Stimulated activated CD8-positive, alpha-beta memory T cell treated with anti-CD3 and anti-CD28 coated beads, Interleukin-2, amount 100 ng/mL, for 48 hours (primary cell): ENCODE measurements around the gene MT1M.
"Not testable (repeated sequence)": the region's sequence is repeated elsewhere in the genome, so short reads cannot be mapped to it uniquely, and the experiment has no call there.

Source experiments
- DNase-seq, 2 donors: peaks; one replicate each; pipeline ENCODE4 v3.0.0-alpha.2; 2020; ENCODE audit warnings: low read depth in 2 of 2

Gene MT1M

GRCh38 chr16:56608876-56609462, 23.5 kb upstream of the MT1M start:
- no peak for DNase-seq

GRCh38 chr16:56609463-56609921, 23.0 kb upstream of the MT1M start:
- DNase-seq, result peak in 1 of 2 donors; percentile 60

DNA sequence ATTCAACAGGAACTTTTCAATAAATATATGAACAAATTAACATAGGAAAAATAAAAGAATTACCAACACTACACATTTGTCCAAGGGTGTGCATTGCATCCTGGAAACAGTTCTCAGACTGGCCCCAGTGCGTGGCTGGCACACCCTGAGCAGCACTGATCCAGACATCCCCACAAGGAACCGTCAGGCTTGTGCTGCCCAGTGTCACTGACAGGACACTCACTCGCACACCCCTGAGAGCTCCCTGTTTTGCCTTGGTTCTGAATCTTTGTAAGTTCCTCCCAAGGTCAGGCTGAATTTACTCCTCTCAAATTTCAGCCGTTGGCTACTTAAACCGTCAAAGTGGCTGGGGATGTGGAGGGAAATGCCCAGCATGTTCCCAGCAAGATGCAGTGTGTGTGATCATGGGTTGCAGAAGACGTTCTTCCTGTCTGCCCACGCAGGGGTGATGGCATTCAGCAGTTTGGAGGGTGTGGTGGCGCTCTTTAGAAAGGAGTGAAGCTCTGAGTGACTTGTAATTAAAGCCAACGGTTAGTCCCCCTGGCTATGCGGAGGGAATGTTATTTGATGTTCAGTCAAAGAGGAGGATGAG, 22.3 kb upstream of the MT1M start:
- peak; percentile 61 to 75 for DNase-seq

DNA sequence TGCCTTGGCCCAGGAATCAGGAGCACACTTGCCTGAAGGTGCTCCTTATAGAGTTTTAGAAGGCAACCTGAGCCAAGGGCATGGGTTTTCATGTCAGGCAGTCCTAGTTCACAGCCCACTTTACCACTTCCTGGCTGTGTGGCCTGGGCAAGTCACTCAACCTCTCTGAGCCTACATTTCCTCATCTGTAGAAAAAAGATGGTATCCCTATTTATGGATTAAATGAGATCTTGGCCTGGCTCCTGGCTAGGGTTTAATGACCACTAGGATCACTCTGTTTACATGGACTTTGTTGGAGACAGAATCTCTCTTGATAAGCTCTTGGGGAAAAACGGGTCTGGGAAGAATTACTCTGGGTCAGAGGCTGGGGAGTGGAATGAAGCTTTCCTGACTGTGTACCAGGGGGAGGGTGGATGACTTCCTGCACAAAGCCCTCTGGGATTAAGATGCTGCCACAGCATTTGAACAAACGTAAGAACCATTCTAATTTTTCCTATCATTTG, 21.8 kb upstream of the MT1M start:
- no peak for DNase-seq

GRCh38 chr16:56611281-56611833, 21.1 kb upstream of the MT1M start:
- no peak for DNase-seq

GRCh38 chr16:56613706-56614105, 18.8 kb upstream of the MT1M start:
- DNase-seq, result no peak

GRCh38 chr16:56614549-56614991, 17.9 kb upstream of the MT1M start:
- DNase-seq, result no peak

GRCh38 chr16:56615353-56615752, 17.1 kb upstream of the MT1M start:
- DNase-seq, result no peak

GRCh38 chr16:56616608-56617211, 15.7 kb upstream of the MT1M start:
- no peak for DNase-seq

GRCh38 chr16:56617212-56618085, 15.0 kb upstream of the MT1M start:
- peak; percentile 47 to 66 for DNase-seq

DNA sequence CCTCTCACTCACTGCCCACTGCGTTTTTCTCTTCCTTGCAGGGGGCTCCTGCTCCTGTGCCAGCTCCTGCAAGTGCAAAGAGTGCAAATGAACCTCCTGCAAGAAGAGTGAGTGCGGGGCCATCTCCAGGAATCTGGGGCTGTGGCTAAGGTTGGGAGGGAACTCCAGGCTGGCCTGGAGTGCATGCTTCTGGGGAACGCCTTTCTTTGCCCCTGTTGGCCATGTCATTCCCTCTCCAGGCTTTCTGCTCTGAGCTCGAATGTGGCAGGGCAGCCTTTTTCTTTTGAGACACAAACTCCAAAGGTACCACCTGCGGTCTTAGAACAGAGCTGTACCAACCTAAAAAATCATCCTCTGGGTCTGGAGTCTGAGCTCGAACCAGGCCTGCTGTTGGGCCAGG, 14.3 kb upstream of the MT1M start:
- no peak for DNase-seq

GRCh38 chr16:56620339-56620897, 12.0 kb upstream of the MT1M start:
- DNase-seq, result no peak

DNA sequence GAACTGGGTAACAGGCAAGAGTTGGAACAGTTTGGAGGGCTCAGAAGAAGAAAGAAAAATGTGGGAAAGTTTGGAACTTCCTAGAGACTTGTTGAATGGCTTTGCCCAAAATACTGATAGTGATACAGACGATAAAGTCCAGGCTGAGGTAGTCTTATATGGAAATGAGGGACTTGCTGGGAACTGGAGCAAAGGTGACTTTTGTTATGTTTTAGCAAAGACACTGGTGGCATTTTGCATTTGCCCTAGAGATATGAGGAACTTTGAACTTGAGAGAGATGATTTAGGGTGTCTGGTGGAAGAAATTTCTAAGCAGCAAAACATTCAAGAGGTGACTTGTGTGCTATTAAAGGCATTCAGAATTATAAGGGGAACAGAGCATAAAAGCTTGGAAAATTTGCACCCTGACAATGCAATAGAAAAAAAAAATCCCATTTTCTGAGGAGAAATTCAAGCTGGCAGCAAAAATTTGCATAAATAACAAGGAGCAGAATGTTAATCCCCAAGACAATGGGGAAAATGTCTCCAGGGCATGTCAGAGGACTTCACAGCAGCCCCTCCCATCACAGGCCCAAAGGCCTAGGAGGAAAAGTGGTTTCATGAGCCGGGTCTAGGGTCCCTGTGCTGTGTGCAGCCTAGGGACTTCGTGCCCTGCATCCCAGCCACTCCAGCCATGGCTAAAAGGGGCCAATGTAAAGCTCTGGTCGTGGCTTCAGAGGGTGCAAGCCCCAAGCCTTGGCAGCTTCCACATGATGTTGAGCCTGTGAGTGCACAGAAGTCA, 10.6 kb upstream of the MT1M start:
- DNase-seq, result not testable (repeated sequence)

DNA sequence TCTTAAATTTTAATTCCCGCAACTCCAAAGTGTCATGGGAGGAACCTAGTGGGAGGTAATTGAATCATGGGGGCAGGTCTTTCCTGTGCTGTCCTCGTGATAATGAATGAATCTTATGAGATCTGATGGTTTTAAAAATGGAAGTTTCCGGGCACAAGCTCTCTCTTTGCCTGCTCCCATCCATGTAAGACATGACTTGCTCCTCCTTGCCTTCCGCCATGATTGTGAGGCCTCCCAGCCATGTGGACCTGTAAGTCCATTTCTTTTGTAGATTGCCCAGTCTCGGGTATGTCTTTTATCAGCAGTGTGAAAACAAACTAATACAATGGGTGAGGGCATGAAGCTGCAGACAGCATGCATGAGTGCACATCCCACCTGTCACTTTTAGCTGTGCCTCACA, 9.3 kb upstream of the MT1M start:
- DNase-seq, result not testable (repeated sequence)

DNA sequence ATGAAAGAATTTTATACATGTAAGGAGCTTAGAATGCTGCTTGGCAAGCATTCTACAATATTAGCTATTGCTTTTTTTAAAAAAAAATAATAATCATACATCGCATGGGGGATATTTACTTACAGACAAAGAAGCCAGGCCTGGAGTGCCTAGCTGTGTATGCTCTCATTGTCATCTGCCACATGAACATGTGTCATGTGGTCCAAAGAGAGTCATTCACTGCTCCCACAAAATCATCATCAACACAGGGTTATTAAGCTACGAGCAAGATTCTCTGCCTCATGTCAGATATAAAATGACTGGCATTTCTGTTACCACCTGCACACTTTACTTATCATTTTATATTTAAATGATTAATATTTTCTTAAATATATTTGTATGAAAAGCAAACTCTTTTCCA, 8.8 kb upstream of the MT1M start:
- DNase-seq, result no peak

DNA sequence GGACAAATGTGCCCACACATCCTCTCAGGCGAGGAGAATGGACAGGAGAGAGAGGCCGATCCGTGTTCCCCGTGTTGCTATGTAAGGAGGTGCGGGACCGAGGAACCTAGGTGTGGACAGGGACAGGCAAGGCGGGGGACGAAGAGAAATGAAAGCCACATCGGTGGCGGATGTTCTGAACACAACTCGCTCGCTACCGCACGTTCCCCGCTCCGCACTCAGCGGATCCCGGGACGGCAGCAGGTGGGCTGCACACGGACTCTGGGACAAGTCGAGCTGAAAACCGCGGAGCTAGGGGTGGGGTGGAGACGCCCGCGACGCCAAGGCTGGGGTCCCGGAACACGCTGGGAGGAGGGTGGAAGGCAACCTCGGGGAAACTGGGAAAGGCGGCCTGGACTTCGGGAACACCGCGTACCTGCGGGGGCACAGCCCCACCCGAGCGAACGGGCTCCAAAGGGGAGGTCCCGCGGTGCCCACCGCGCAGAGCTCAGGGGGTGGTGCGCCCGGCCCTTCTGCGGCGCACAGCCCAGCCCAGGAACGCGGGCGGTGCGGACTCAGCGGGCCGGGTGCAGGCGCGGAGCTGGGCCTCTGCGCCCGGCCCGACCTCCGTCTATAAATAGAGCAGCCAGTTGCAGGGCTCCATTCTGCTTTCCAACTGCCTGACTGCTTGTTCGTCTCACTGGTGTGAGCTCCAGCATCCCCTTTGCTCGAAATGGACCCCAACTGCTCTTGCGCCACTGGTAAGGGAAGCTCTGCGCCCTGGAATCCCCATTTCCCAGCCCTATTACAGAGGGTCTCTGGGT, 7.1 kb upstream of the MT1M start, which contains the start of gene MT1E:
Gene MT1E, plus strand, starts transcription at position 642 of the 803 bp plus-strand sequence. Its CDS starts 71 bp downstream, at position 713.
- DNase-seq, result peak; percentile 71

GRCh38 chr16:56625943-56626654, 6.4 kb upstream of the MT1M start:
- no peak for DNase-seq

DNA sequence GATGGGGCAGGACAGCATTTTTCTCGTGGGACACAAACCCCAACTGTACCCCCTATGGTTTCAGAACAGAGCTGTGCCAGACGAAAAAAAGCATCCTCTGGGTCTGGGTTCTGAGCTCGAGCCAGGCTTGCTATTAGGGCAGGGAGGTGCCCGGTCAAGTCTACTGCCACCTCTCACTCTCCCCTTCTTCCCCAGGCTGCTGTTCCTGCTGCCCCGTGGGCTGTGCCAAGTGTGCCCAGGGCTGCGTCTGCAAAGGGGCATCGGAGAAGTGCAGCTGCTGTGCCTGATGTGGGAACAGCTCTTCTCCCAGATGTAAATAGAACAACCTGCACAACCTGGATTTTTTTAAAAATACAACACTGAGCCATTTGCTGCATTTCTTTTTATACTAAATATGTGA, 5.8 kb upstream of the MT1M start:
- DNase-seq, result no peak
